SKM-1 (cell line): ENCODE results near the gene SNAI3.
A peak's percentile ranks its signal among the peaks of the same experiment; 100 is the strongest.

ENCODE experiments used
- DNase-seq: peaks from one replicate; lab custom pipeline; 2025; ENCODE audit not compliant: unreplicated experiment; lab: John Stamatoyannopoulos, UW

Gene SNAI3

DNA sequence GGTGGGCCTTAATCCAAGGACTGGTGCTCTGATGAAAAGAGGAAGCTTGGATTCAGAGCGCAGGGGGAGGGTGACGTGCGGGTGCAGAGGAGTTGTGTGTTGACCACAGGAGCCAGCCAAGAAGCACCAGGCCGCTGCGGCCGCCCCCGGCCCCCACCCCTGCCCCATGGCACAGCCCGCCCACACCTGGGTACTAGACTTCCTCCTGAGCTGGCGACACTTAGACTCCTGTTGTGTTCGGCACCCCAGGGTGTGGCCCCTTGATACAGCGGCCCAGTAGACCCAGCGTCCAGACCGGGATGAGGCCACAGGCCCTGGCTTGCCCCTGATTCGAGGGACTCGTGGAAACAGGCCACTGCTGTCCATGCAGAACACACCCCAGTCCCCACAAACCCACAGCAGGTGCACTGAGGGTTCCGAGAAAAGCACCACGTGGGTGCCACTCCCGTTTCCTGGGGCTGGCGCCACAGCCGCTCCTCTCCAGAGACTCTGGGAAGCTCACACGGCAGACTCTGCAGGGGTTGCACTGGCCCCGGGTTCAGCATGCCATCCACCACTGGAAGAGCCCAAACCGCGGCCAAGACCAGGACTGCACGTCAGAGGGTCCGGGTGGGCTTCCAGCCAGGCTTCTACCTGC, 5.7 kb upstream of the SNAI3 start:
- DNase-seq = peak; percentile 92

DNA sequence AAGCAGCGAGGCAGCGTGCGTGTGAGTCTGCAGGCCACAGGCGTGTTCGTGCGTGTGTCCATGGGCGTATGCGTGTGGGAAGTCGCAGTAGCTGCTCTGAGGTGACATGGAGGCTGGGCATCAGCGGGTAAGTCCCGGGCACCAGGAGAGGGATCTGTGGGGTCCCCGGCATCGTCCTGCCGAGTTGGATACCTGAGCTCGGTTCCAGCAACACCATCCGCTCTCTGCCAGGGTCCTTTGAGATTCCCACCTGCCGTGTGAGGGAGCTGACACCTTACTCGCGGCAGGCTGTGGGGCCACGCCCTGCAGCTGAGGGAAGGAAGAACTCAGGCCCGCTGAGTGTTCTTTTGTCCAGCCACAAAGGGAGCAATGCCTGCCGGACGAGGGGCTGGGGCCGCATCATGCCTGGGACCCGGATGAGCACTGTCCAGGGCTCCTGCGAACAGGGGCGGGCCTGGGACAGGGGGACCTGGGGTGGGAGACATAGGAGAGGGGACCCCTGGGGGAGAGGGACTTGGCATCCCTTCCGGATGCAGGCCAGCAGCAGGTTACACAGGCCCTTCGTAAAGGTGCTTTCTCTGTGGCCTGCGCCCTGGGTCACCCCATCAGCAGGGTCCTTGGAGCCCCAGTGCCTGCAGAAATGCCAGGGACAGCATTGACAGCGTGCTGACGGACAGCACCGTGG, 5.0 kb upstream of the SNAI3 start:
- DNase-seq = no peak

DNA sequence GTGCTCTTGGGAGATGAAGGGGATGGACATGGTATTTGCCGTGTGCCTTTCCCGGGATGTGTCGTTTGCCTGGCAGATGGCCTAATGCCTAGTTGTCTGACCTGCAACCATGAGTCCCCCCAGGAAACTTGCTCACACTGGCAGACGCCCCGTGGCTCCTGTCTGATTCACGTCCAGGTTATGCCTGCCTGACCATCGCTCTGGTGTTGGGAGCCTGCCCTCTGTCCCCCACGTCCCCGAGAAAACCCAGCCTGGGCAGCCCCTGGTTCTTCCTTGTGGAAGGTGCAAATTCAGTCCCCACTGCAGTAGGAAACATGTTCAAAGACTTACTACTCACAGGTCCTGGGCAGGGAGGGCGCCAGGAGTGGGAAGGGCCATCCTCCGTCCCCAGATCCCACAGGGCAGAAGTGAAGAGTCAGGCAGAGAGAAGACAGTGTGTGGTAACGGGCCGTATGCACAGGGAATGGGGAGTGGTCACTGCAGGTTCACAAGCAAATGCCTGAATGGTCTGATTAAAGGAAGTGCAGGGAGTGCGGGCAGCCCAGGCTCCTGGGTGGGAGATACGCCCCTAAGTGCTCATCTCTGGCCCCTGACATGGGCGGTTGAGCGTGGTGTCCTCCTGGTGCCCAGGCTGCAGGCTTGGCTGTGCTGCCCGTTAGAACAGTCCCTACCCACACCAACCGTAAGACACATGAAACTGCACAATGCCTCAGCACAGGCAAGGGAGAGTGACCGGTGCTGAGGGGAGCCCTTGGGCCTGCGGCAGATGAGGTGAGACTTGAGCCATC, 4.2 kb upstream of the SNAI3 start:
- no peak for DNase-seq

- no peak for DNase-seq
These were observed 1.9 kb upstream of the SNAI3 start for GRCh38 chr16:88688013-88688778.

GRCh38 chr16:88687676-88688012, 1.3 kb upstream of the SNAI3 start:
- DNase-seq = no peak

GRCh38 chr16:88687254-88687576, 908 bp upstream of the SNAI3 start:
- no peak for DNase-seq

DNA sequence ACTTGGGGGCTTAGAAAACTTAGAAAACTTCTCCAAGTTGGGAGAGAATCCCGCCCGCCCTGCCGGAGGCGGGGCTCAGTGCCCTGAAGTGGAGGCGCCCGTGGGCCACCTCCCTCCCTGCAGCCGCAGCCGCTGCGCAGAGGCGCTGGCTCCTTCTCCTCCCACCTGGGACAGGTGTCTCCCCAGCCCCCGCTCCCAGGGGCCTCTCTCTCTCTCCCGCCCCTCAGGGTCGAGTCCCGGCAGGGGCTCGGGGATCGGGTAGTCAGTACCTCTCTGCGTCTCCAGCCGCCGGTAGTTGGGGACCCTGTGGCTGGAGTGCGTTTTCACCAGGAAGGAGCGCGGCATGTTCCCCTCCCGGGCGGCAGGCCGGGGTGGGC, 257 bp downstream of the SNAI3 start:
- DNase-seq = no peak

DNA sequence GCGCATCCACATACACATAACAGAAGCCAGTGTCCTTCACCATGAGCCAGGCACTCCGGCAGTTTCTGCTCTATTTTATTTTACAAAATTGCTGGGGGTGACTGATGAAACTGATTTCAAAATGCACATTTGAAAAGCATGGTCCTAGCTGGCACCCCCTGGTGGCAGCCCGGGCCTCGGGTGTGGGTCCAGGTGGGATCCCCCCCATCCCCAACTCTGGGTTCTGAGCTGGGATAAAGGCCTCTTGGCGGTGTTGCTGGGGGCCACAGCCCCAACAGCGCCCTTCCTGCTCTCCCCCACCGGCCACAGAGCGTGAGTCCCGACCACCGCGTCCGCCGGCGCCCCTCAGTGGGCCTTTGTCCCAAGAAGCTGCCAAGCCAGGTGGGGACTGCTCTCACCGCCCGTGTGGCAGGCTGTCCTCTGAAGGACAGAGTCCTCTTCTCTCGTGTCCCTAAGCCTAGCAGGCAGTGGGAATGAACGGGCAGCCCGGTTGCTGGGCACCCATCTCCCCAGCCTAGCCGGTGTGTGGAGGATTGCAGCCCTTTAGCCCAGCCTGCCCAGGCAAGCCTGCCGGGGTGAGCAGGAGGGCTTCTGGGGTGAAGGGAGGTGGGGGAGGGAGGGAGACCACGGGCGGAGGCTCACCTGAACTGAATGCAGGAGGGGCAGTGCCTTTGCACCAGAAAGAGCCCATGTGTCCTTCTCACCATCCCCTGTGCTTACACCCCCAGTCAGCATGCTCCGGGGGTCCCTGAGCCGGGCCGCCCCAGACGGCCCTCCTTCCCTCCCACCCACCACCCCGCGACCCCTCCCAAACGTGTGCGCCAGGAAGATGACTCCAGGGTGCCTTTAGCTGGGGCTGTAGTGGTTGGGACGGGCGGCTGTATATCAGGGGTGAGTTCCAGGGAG, 898 bp downstream of the SNAI3 start:
- peak; percentile 26 for DNase-seq

- no peak for DNase-seq
These were observed 1.6 kb downstream of the SNAI3 start for GRCh38 chr16:88684569-88685155.

- DNase-seq = peak; percentile 90
These were observed 4.4 kb downstream of the SNAI3 start for GRCh38 chr16:88681709-88682451.

- DNase-seq = no peak
These were observed 5.1 kb downstream of the SNAI3 start for GRCh38 chr16:88681084-88681680.

DNA sequence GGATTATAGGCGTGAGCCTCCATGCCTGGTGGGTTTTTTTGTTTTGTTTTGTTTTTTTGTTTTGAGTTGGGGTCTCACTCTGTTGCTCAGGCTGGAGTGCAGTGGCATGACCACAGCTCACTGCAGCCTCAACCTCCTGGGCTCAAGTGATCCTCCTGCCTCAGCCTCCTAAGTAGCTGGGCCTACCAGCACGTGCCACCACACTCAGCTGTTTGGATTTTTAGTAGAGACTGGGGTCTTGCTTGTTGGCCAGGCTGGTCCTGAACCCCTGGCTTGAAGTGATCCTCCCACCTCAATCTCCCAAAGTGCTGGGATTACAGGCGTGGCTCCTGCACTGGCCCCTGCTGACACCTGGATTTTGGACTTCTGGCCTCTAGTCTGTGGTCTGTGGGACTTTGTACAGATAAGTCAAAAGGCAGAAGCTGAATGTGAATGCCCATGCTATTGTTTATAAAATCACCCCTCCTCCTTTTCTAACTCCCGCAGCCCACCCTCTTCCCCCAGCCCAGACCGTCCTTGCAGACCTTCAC, 5.7 kb downstream of the SNAI3 start:
- no peak for DNase-seq

DNA sequence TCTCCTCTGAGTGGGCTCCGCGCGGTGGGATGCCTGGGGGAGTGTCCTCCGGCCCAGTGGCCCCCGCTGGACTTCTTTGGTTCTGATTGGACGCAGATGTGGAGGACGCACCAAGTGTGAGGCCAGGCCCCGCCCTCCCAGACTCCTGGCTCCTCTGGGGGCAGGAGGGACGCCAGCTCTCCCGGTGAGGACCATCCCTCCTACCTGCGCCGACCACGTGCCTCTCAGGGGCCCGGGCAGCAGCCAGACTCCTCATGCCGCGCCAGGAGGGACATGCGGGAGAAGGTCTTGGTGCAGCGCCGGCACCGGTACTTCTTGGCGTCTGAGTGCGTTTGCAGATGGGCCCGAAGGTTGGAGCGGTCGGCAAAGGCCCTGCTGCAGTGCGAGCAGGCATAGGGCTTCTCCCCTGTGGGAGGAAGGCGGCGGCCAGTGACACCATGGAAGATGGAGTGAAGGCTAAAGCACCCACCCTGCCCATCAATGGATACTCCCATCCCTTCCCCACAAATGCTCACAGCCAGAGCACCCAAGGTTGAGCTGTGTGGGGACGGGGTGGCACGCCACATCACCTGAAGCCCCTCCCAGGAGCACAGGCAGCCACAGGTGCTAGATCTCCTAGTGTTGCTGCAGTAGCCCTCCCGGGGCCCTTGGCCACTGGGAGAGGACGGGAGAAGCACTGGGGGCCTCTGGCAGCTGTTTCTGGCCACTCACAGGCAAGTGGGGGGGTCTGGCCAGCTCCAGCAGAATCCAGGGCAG, 7.9 kb downstream of the SNAI3 start:
- DNase-seq = no peak

DNA sequence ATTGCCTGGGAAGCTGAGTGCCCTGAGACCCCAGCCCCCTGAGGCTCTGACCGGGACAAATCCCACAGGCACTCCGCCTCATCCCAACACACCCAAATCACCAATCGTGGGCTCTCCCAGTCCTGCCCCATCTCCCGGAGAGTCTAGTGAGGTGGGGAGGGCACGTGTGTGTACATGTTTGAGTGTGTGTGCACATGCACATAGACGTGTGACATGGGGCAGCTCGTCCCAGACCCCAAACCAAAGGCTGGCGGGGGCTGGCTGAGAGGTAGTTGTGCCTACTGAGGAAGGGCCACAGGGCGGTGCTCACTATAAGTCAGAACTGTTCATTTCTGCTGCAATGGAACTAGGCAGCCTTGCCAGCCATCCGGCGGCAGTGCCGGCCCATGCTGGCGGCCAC, 8.6 kb downstream of the SNAI3 start:
- DNase-seq = no peak

DNA sequence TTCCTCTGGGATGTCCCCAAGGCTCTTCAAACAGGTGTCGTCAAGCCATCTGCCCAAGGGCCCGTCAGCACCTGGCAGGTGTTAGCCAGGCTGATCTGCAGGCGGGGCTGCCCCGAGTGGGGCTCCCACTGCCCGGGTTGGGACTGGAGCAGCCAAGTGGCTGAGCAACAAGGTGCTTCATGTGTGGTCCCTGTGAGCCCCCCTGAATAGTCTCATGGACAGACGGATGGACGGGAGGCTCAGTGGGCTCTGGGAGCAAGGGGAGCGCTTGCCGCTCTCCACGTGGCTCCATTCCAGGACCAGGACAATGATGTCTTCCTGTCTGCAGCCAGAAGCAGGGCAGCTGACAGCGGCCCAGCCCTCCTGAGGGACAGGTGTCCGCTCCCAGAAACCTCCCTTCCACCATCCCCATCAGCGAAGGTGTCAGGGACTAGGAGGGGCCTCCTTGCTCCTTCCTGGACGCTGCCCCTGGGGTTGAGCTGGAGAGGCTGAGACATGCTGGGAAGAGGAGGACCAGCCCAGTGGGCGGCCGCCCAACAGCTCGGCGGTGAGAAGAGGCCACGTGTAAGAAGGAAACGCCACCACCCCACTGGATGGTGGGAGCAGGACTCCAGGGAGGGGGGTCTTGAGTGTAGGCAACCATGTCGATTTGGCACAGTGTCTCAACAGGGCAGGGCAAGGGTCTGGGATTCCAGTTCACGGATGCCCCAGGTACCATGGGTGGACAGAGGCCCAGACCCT, 9.6 kb downstream of the SNAI3 start:
- DNase-seq = no peak

DNA sequence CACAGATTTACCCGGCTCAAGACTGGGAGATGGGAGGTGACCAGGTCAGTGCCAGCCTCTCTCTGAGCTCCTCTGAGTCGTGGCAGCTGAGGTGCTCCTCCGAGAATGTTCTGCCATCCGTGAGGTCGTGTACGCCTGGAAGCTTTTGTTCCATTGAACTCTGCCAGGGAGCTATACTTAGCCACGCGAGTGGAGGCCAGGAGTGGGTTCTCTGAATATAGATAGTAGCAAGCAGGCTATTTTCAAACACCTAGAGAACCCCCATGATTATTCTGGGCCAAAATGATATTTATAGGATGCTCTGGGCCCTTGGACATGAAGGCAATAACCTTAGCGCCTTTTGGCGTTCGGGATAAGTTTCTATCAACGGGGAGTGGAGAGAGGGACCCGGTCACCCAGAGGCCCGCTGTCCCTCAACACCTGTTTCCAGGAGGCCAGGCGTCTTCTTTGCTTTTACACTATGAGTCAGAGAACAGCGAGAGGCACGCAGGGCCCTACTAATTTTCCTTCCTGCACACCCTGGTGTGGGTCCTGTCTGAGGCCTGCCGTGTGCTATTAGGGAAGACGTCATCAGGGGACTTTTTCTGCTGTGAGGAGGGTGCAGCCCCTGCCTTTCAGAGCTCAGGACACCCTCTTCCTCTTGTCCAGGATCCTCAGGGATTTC, 12.5 kb downstream of the SNAI3 start:
- no peak for DNase-seq

DNA sequence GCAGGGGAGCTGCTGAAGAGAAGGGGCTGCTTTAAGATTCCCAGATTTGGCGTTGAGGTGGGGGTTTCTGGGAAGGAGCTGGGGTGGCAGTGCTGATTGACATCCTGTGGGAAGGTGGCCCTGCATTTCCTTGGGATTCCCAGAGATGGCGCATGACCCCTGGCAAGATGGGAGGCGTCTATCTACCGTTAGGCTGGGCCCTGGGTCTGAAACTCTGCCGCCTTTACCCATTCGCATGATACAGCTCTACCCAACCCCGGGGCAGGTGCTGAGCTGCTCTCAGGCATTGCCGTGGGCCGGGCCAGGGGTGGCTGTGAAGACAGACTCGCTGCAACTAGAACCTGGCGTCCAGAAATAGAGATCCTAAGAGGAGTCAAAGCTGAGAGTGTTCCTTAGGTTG, 13.5 kb downstream of the SNAI3 start:
- DNase-seq = no peak
